A549 (cell line): ENCODE data around the gene IPO5.

ENCODE experiments used
- CBX8 ChIP-seq: fragments of 200-600 bp; sonication (generic); IDR thresholded peaks from 2 replicates; pipeline ENCODE4 v1.6.1; 2016
- CEBPB ChIP-seq, 2 experiments: fragments of >200 bp in 1 of 2; sonication (Bioruptor Twin) in 1 of 2; formaldehyde crosslinking in 1 of 2; IDR thresholded peaks; 2 replicates each; pipeline ENCODE4 v1.6.1; 2012 to 2016
- CTCF ChIP-seq: fragments of >200 bp; sonication (Bioruptor Twin); formaldehyde crosslinking; IDR thresholded peaks from 3 replicates; pipeline ENCODE4 v1.5.1; 2016
- ESRRA ChIP-seq: fragments of 150-350 bp; IDR thresholded peaks from 2 replicates; pipeline ENCODE4 v1.6.1; 2014; ENCODE audit warnings: mild to moderate bottlenecking, low read length, borderline replicate concordance
- FOSL2 ChIP-seq, 2 experiments: fragments of 450-650 bp in 1 of 2; fragments of >200 bp in 1 of 2; sonication (Bioruptor Twin) in 1 of 2; formaldehyde crosslinking; IDR thresholded peaks; 2 replicates each; pipeline versions ENCODE4 v1.5.0 to v1.6.1; 2016 to 2020; ENCODE audit warnings: mild to moderate bottlenecking in 1 of 2, moderate library complexity in 1 of 2
- HDAC2 ChIP-seq: fragments of 200-600 bp; sonication (generic); IDR thresholded peaks from 2 replicates; pipeline ENCODE4 v1.6.1; 2016
- JUN ChIP-seq, 2 experiments: fragments of >200 bp; sonication (Bioruptor Twin); formaldehyde crosslinking; IDR thresholded peaks; 2 replicates in 1 of 2; 3 replicates in 1 of 2; pipeline ENCODE4 v1.6.1; 2016 to 2017
- MAZ ChIP-seq: fragments of 150-350 bp; IDR thresholded peaks from 2 replicates; pipeline ENCODE4 v1.6.1; 2014; ENCODE audit warnings: antibody characterized with exemption, low read depth, low read length, borderline replicate concordance
- MYC ChIP-seq: IDR thresholded peaks from 2 replicates; pipeline ENCODE4 v1.6.1; 2012; ENCODE audit warnings: mild to moderate bottlenecking, inconsistent platforms, low read length, improper control_type of control experiment, borderline replicate concordance
- POLR2AphosphoS2 ChIP-seq: conservative IDR thresholded peaks from 2 replicates; pipeline ENCODE4 v1.6.1; 2012; ENCODE audit warnings: low read length, improper control_type of control experiment, inconsistent platforms
- RAD21 ChIP-seq, 2 experiments: fragments of >200 bp in 1 of 2; sonication (Bioruptor Twin) in 1 of 2; formaldehyde crosslinking in 1 of 2; IDR thresholded peaks in 1 of 2; conservative IDR thresholded peaks in 1 of 2; 2 replicates in 1 of 2; 3 replicates in 1 of 2; pipeline ENCODE4 v1.6.1; 2012 to 2018; ENCODE audit warnings: inconsistent platforms in 1 of 2
- RCOR1 ChIP-seq: fragments of 150-350 bp; IDR thresholded peaks from 2 replicates; pipeline ENCODE4 v1.6.1; 2014; ENCODE audit warnings: antibody characterized with exemption, low read length, low read depth
- SMC3 ChIP-seq: fragments of >200 bp; sonication (Bioruptor Twin); formaldehyde crosslinking; IDR thresholded peaks from 3 replicates; pipeline ENCODE4 v1.6.1; 2018; ENCODE audit warnings: inconsistent platforms
- ZSCAN20 ChIP-seq: fragments of 250-450 bp; sonication (Bioruptor Pico); IDR thresholded peaks from 2 replicates; pipeline ENCODE4 v1.8.0; 2022; ENCODE audit warnings: mild to moderate bottlenecking, moderate library complexity

GRCh38 chr13:98013241-98013640 lies 59.8 kb downstream of the IPO5 start:
- TF ChIP-seq CEBPB (IDR thresholded peaks at IDR 0.05) (no peak), CTCF (no peak), ESRRA (no peak), FOSL2 (IDR thresholded peaks at IDR 0.05) (no peak), FOSL2 (CRISPR knock-in tag; IDR thresholded peaks at IDR 0.05) (no peak), RAD21 (conservative IDR thresholded peaks at IDR 0.05 in 1 of 2, IDR thresholded peaks at IDR 0.05 in 1 of 2) (no peak), MYC (no peak), HDAC2 (no peak), CBX8 (no peak), RCOR1 (no peak), ZSCAN20 (CRISPR knock-in tag) (no peak), JUN (IDR thresholded peaks at IDR 0.05) (no peak), SMC3 (no peak), POLR2AphosphoS2 (no peak), MAZ (no peak)
